Measurements from ENCODE around the gene SHMT2.

The SHMT2 gene

GRCh38 chr12:57227315-57228115 lies 2.0 kb upstream of the SHMT2 start:
- no peak for ATAC-seq

- peak; percentile 4 to 12 for ATAC-seq
Observed at GRCh38 chr12:57229046-57229633, 371 bp upstream of the SHMT2 start.

GRCh38 chr12:57230381-57231155 lies 1.1 kb downstream of the SHMT2 start:
- ATAC-seq = no peak

DNA sequence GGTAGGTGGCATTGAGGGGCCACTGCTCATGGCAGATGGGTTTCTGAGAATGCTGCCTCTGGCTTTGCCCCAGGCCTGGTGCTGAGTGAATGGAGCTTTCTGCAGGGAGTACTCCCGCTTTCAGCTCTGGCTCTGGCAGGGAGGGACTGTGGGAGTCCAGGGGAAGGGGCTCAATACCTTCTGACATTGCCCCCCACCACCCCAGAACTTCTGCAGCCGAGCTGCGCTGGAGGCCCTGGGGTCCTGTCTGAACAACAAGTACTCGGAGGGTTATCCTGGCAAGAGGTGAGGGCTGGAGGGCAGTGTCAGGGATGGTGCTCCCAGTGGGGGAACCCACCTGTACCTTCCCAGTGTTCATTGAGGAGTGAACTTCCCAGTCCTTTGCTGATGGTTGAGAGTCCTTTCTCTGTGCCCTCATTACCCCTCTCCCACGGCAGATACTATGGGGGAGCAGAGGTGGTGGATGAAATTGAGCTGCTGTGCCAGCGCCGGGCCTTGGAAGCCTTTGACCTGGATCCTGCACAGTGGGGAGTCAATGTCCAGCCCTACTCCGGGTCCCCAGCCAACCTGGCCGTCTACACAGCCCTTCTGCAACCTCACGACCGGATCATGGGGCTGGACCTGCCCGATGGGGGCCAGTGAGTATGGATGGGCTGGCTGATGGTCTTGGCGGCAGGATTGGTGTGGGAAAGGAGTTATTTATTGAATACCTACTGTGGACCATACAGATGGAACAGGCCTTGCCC lies 1.9 kb downstream of the SHMT2 start:
- no peak for ATAC-seq

DNA sequence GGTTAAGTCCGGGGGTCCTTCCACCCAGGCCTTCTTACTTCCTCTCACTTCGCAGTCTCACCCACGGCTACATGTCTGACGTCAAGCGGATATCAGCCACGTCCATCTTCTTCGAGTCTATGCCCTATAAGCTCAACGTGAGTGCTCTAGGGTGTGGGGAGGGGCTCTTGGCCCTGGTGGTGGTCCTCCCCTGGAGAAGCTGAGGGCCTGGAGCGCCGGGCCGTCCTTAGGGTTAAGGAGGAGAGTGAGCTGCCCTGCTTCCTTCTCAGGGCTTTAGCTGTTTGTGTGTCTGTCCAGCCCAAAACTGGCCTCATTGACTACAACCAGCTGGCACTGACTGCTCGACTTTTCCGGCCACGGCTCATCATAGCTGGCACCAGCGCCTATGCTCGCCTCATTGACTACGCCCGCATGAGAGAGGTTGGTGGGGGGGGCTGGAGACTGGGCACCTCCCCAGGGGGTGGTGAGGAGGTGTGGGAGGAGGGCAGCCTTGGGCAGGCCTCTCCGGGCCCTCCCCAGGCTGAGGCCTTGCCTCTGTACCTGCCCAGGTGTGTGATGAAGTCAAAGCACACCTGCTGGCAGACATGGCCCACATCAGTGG lies 2.7 kb downstream of the SHMT2 start:
- ATAC-seq = no peak

GRCh38 chr12:57233357-57234232 lies 4.1 kb downstream of the SHMT2 start:
- ATAC-seq = no peak

DNA sequence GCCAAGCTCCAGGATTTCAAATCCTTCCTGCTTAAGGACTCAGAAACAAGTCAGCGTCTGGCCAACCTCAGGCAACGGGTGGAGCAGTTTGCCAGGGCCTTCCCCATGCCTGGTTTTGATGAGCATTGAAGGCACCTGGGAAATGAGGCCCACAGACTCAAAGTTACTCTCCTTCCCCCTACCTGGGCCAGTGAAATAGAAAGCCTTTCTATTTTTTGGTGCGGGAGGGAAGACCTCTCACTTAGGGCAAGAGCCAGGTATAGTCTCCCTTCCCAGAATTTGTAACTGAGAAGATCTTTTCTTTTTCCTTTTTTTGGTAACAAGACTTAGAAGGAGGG lies 4.7 kb downstream of the SHMT2 start:
- no peak for ATAC-seq

DNA sequence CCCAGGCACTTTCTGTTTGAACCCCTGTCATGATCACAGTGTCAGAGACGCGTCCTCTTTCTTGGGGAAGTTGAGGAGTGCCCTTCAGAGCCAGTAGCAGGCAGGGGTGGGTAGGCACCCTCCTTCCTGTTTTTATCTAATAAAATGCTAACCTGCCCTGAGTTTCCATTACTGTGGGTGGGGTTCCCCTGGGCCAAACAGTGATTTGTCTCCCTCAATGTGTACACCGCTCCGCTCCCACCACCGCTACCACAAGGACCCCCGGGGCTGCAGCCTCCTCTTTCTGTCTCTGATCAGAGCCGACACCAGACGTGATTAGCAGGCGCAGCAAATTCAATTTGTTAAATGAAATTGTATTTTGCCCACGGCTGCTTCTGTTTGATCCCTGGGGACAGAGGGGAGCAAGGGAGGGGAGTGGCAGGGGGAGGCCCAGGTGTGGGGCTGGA lies 5.1 kb downstream of the SHMT2 start:
- no peak for ATAC-seq

- ATAC-seq = peak; percentile 7 to 11
Observed at GRCh38 chr12:57235017-57235727, 5.7 kb downstream of the SHMT2 start.

DNA sequence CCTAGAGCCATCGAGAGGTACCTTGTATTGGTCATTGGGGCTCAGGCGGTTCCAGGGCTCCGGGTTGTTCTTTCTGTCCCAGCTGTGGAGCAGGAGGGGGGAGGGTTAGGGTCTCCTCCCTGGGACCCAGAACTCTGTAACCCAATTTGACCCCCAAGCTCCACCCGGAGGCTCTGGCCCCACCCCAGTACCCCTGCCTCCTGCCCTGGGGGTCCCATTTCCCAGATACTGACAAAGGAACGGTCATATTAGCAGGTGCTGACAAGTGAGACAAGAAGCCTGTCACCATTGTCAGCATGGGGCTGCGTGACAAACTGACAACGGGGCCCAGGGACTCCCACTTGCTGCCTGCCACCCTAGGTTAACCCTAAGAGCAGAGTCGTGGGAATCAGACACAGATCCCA lies 6.2 kb downstream of the SHMT2 start:
- no peak for ATAC-seq

- no peak for ATAC-seq
Observed at GRCh38 chr12:57236201-57236924, 6.9 kb downstream of the SHMT2 start.

- no peak for ATAC-seq
Observed at GRCh38 chr12:57236925-57237595, 7.5 kb downstream of the SHMT2 start.

DNA sequence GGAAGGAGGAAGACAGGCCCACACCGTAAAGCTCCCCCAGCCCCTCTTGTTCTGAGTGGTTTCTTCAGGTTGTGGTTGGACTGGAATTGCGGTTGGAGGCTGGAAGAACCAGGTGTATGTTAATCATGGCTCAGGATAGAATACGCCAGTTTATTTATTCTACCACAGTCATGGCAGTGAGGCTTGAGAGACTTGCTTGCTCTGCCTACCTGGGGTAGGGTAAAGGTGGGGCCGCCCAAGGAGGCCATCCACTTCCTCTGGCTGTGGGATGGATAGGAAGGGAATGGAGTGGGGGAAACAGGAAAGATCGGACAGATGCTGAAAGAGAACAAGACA lies 8.1 kb downstream of the SHMT2 start:
- no peak for ATAC-seq

GRCh38 chr12:57237932-57238853 lies 8.7 kb downstream of the SHMT2 start:
- no peak for ATAC-seq

GRCh38 chr12:57238854-57239554 lies 9.5 kb downstream of the SHMT2 start:
- peak; percentile 50 to 56 for ATAC-seq

DNA sequence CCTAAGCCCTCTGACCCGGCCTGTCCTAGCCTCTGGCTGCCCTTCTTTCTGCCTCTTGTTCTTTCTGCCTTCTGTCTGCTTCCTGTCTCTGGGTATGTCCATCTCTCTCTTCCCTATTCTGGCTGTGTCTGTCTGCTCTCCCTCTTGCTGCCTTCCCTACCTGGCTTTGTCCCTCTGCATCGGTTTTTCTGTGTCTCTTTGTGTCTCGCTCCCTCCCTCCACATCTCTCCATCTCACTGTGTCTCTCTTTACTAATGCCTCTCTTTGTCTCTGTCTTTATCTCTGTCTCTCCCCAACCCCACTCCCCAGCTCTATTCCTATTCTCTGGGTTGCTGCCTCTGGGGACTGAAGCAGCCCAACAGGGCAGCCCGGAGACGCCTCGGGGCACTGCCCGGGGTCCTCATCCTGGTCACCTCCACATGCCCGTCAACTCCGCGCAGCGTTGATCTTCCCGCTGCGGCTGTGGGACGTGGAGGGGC lies 10.1 kb downstream of the SHMT2 start:
- peak in 1 of 2 donors; percentile 0 for ATAC-seq

- peak; percentile 45 to 46 for ATAC-seq
Observed at GRCh38 chr12:57240066-57240921, 10.8 kb downstream of the SHMT2 start.
